K562 (cell line): Measurements from ENCODE around the gene ZC3H18. TPM values are rescaled to one million over a fixed set of nuclear protein-coding genes. Genes with fewer than 3 reads are reported as not detected.

Experiments
- ATAC-seq: fragments of 200-7000 bp; cut with Tn5 transposase; 3 replicates; pipeline ENCODE4 v1.9.1; 2020; ENCODE audit warnings: moderate library complexity
- BruUV-seq: library from RNA; stranded (reverse); fragments of 400-500 nt; replicated peaks from 2 replicates; lab custom pipeline; 2021; lab: Mats Ljungman, UMichigan
- CTCF ChIA-PET: fragments of 300-600 bp; formaldehyde crosslinking; extraction: SDS; loops from one replicate; lab custom pipeline; 2021; ENCODE audit warnings: low intra/inter-chr PET ratio; lab: Yijun Ruan, JAX
- POLR2A ChIA-PET: fragments of 300-600, 350-650 bp; sonication (Branson Sonifier 250); formaldehyde crosslinking; extraction: SDS; loops from one replicate; lab custom pipeline; 2021; ENCODE audit warnings: antibody characterized with exemption, inconsistent platforms; lab: Yijun Ruan, JAX
- DNase-seq, 4 experiments: peaks; one replicate each; pipeline versions ENCODE4 v3.0.0 to v3.0.0-alpha.2; 2011 to 2018; ENCODE audit warnings: low spot score in 3 of 4, mixed read lengths in 3 of 4; ENCODE audit errors: extremely low read depth in 1 of 4
- FAIRE-seq: peaks from 2 replicates; lab custom pipeline; 2011; peaks lifted over from hg19 to GRCh38; lab: Jason Lieb, UNC
- H2AFZ ChIP-seq: 2 replicates; pipeline ENCODE4 v1.6.0; 2011; ENCODE audit warnings: low read depth, low read length, control low read depth, inconsistent platforms
- H3K27ac ChIP-seq: fragments of 200-600 bp; 3 replicates; pipeline ENCODE4 v1.8.0; 2011; ENCODE audit warnings: low read depth, mild to moderate bottlenecking, control low read depth, inconsistent platforms, low read length, moderate library complexity, mixed read lengths; ENCODE audit errors: extremely low read depth
- H3K27me3 ChIP-seq, 2 experiments: fragments of 300-600 bp in 1 of 2; 2 replicates in 1 of 2; 3 replicates in 1 of 2; pipeline versions ENCODE4 v1.6.0 to v1.8.0; 2011; ENCODE audit warnings: inconsistent platforms in 2 of 2, low read length in 2 of 2, mild to moderate bottlenecking in 1 of 2, mixed read lengths in 1 of 2, moderate library complexity in 1 of 2; ENCODE audit not compliant: control insufficient read depth in 2 of 2, insufficient read depth in 2 of 2
- H3K36me3 ChIP-seq: fragments of 300-600 bp; 3 replicates; pipeline ENCODE4 v1.8.0; 2011; ENCODE audit warnings: mild to moderate bottlenecking, low read length, inconsistent platforms; ENCODE audit not compliant: control insufficient read depth, insufficient read depth
- H3K4me1 ChIP-seq, 2 experiments: fragments of 200-600 bp in 1 of 2; replicated peaks in 1 of 2; 2 replicates in 1 of 2; 3 replicates in 1 of 2; pipeline versions ENCODE4 v1.5.1 to v1.8.0; 2011; ENCODE audit warnings: inconsistent platforms in 2 of 2, low read length in 2 of 2, mild to moderate bottlenecking in 1 of 2, mixed read lengths in 1 of 2, moderate library complexity in 1 of 2; ENCODE audit not compliant: control insufficient read depth in 2 of 2, insufficient read depth in 2 of 2
- H3K4me2 ChIP-seq: 2 replicates; pipeline ENCODE4 v1.6.1; 2011; ENCODE audit warnings: low read length, control low read depth, inconsistent platforms, mixed read lengths; ENCODE audit not compliant: insufficient read depth
- H3K4me3 ChIP-seq: fragments of 200-600 bp; sonication (generic), shearing (Covaris generic); 2 replicates; pipeline ENCODE4 v1.5.1; 2016; ENCODE audit warnings: control low read depth, inconsistent platforms
- H3K79me2 ChIP-seq: fragments of 200-600 bp; 3 replicates; pipeline ENCODE4 v1.8.0; 2011; ENCODE audit warnings: low read length, inconsistent platforms; ENCODE audit not compliant: control insufficient read depth, insufficient read depth
- H3K9ac ChIP-seq, 2 experiments: 2 replicates each; pipeline versions ENCODE4 v1.6.0 to v1.6.1; 2011; ENCODE audit warnings: low read depth in 2 of 2, low read length in 2 of 2, control low read depth in 1 of 2, inconsistent platforms in 1 of 2, mild to moderate bottlenecking in 1 of 2, mixed read lengths in 1 of 2; ENCODE audit not compliant: insufficient read depth in 1 of 2
- H3K9me1 ChIP-seq: one replicate; pipeline ENCODE4 v1.6.0; 2011; ENCODE audit warnings: inconsistent platforms, mild to moderate bottlenecking, low read length, moderate library complexity; ENCODE audit not compliant: control insufficient read depth, insufficient read depth
- H3K9me3 ChIP-seq: replicated peaks from 2 replicates; pipeline ENCODE4 v1.5.1; 2011; ENCODE audit warnings: low read depth, low read length, inconsistent platforms; ENCODE audit not compliant: control insufficient read depth, insufficient read depth
- H4K20me1 ChIP-seq: replicated peaks from 2 replicates; pipeline ENCODE4 v1.6.1; 2011; ENCODE audit warnings: low read length, inconsistent platforms, mixed read lengths; ENCODE audit not compliant: control insufficient read depth, insufficient read depth
- DIDO1 ChIP-seq: fragments of 450-650 bp; IDR thresholded peaks from 2 replicates; pipeline ENCODE4 v1.6.1; 2016; ENCODE audit warnings: low read depth, missing biosample characterization, missing genetic modification characterization
- GTF2F1 ChIP-seq: IDR thresholded peaks from 2 replicates; pipeline ENCODE4 v1.6.1; 2011; ENCODE audit warnings: low read depth, low read length, improper control_type of control experiment
- MBD2 ChIP-seq: sonication (generic); IDR thresholded peaks from 2 replicates; pipeline ENCODE4 v1.6.1; 2016; ENCODE audit warnings: low read depth, borderline replicate concordance
- MNT ChIP-seq, 2 experiments: fragments of 450-650 bp; conservative IDR thresholded peaks; 2 replicates each; pipeline ENCODE4 v1.6.1; 2017; ENCODE audit warnings: mild to moderate bottlenecking in 2 of 2, moderate library complexity in 2 of 2
- MYNN ChIP-seq, 2 experiments: sonication (generic); formaldehyde crosslinking in 1 of 2; IDR thresholded peaks; 2 replicates each; pipeline versions ENCODE4 v1.5.0 to v1.6.1; 2016 to 2020; ENCODE audit warnings: antibody characterized with exemption in 1 of 2, missing genetic modification reagents in 1 of 2
- POLR2G ChIP-seq: fragments of 200-400 bp; formaldehyde crosslinking; IDR thresholded peaks from 2 replicates; pipeline ENCODE4 v1.6.1; 2017; ENCODE audit warnings: low read depth, mild to moderate bottlenecking, antibody characterized with exemption, low read length, moderate library complexity
- RBM22 ChIP-seq: fragments of 200-400 bp; formaldehyde crosslinking; IDR thresholded peaks from 2 replicates; pipeline ENCODE4 v1.6.1; 2018; ENCODE audit warnings: low read length, low read depth; ENCODE audit not compliant: poor library complexity, severe bottlenecking
- SAP30 ChIP-seq: fragments of 200-600 bp; sonication (generic); IDR thresholded peaks from 2 replicates; pipeline ENCODE4 v1.6.1; 2012; ENCODE audit warnings: borderline replicate concordance, low read depth, mild to moderate bottlenecking, moderate library complexity, low read length, control low read depth, inconsistent platforms; ENCODE audit not compliant: insufficient read depth, poor library complexity, severe bottlenecking
- SNAPC5 ChIP-seq: fragments of 250-450 bp; sonication (Bioruptor Pico); IDR thresholded peaks from 2 replicates; pipeline ENCODE4 v1.8.0; 2021; ENCODE audit warnings: moderate library complexity, mild to moderate bottlenecking, inconsistent platforms
- STAT6 ChIP-seq: sonication (generic); formaldehyde crosslinking; IDR thresholded peaks from 2 replicates; pipeline ENCODE4 v1.8.1; 2023; ENCODE audit warnings: mild to moderate bottlenecking, missing genetic modification reagents
- WGBS: fragments of 100-300 bp; shearing (Covaris generic); methylation state at CpG from one replicate; pipeline ENCODE4 v1.1.6; 2016; ENCODE audit warnings: low coverage, mixed read lengths; ENCODE audit not compliant: insufficient coverage; ENCODE audit errors: missing lambda C conversion rate; 5-methylcytosine and 5-hydroxymethylcytosine counted together
- in situ Hi-C: fragments of 300-500 bp; cut with MboI; formaldehyde crosslinking; loops from 4 replicates; pipeline ENCODE4 v1.15.0; 2018; ENCODE audit warnings: inconsistent platforms, mixed read lengths
- intact Hi-C: fragments of 100-400 bp; cut with micrococcal nuclease; formaldehyde crosslinking; loops from 2 replicates; pipeline ENCODE4 v1.14.2; 2022
- polyA plus RNA-seq, 8 experiments: library from polyadenylated mRNA; depleted of rRNA in 4 of 8; stranded (reverse) in 5 of 8; unstranded in 3 of 8; fragments of >200 nt; fragmentation: Nextera tagmentation in 2 of 8; fragmentation: Illumina TruSeq in 1 of 8; extraction: Ambion mirVana in 2 of 8; extraction: Trizol in 1 of 8; gene quantifications; 2 replicates each; pipeline versions ENCODE4 v1.2.1 to v1.2.3, GENCODE V29; 2011 to 2014; ENCODE audit warnings: inconsistent platforms in 1 of 8, missing spikeins in 1 of 8
- total RNA-seq, 7 experiments: library from RNA; depleted of rRNA in 6 of 7; stranded (reverse); fragments of >200 nt in 6 of 7; fragmentation: Illumina TruSeq in 2 of 7; extraction: Trizol in 2 of 7; gene quantifications; 2 replicates each; pipeline versions ENCODE4 v1.2.1 to v1.2.3, GENCODE V29; 2011 to 2021; ENCODE audit warnings: low replicate concordance in 1 of 7

ZC3H18 gene
- total and polyA plus RNA-seq, 9 of the 15 experiments (the other 6 are each of a cell fraction or from before 2014, with no cell fraction given), result 1.7 to 88.7 (median 26.9) TPM

GRCh38 chr16:88524274-88524972 is 45.8 kb upstream of the ZC3H18 start (continued):
- no peak for TF ChIP-seq STAT6 (CRISPR knock-in tag)
- TF ChIP-seq DIDO1 (tag), result no peak
- no peak for TF ChIP-seq SAP30
- TF ChIP-seq SNAPC5 (CRISPR knock-in tag), result no peak

- peaks cover 3% of the 10 kb centered on the region for H3K9me1 ChIP-seq
- peaks cover 57% of the 10 kb centered on the region; the same call in 2 of the 3 replicates for H3K36me3 ChIP-seq
- H3K27me3 ChIP-seq, result no peaks in the 10 kb centered on the region
- H3K79me2 ChIP-seq, result peaks cover 5% of the 10 kb centered on the region; the same call in 1 of the 3 replicates
- no peak for ATAC-seq
- no peak overlapping the region for H3K27ac ChIP-seq
- DNase-seq, result no peak
- in situ Hi-C loops (loop anchor here (10.0 kb wide), 1 partner anchor 80 kb away; no protein-coding TSS in a partner anchor), intact Hi-C loops (loop anchor here (5.0 kb wide), 1 partner anchor 37 kb away; no protein-coding TSS in a partner anchor)
- H3K9me3 ChIP-seq, result no peaks in the 10 kb centered on the region
- FAIRE-seq, result peak; percentile 58
- no peak overlapping the region for H3K4me2 ChIP-seq
- H3K4me3 ChIP-seq, result no peak overlapping the region
- CTCF ChIA-PET, result interaction anchor here (6.2 kb wide), 1 partner anchor 82 kb away, joined by 108 read pairs; no protein-coding TSS in a partner anchor
- POLR2A ChIA-PET, result interaction anchor here (0.6 to 2.0 kb wide), 3 partner anchors 11 to 596 kb away, joined by 3 to 8 read pairs (median 7); no protein-coding TSS in a partner anchor
- no peak overlapping the region for H2AFZ ChIP-seq
- WGBS, result 76% methylated on average over 17 of the region's 18 CpGs
- BruUV-seq, result no TSS peak
- peaks cover 37 to 85% of the 10 kb centered on the region in 2 experiments for H3K4me1 ChIP-seq
- TF ChIP-seq RBM22 (peak; percentile 55), MNT (conservative IDR thresholded peaks at IDR 0.05) (no peak), MBD2 (0 out of 2 replicates have a peak, but pooled peaks have one; percentile 13), MYNN (IDR thresholded peaks at IDR 0.05) (peak; percentile 11; the same call in 1 of the 2 replicates), MYNN (CRISPR knock-in tag; IDR thresholded peaks at IDR 0.05) (no peak), GTF2F1 (no peak), POLR2G (peak; percentile 47; the same call in 1 of the 2 replicates)
- H4K20me1 ChIP-seq, result peaks cover 12% of the 10 kb centered on the region
- H3K9ac ChIP-seq, result peak overlapping the region in 1 of 2 experiments; percentile 86; a peak in 2 of 4 replicates
Observed at GRCh38 chr16:88524973-88525662, 45.1 kb upstream of the ZC3H18 start.
